CD4-positive, alpha-beta T cell (primary cell): Measurements from ENCODE around the gene NMBR. TPM values are rescaled to one million over a fixed set of nuclear protein-coding genes. Genes with fewer than 3 reads are reported as not detected.

ENCODE experiments used
- total RNA-seq, 174 experiments: library from RNA in 2 of 174; stranded (reverse) in 2 of 174; gene quantifications; one replicate each; pipeline ENCODE4 v1.2.3 and lab custom pipeline; 2021 to 2026

NMBR gene
- total RNA-seq, 2 experiments from 2014 or later: not detected

Other genes with a start within 250 kb of the NMBR start
- not detected for gene GJE1, start 14.2 kb downstream of the NMBR start, total RNA-seq
- gene VTA1, start 141 bp upstream of the NMBR start, total RNA-seq: 10 to 100 TPM; 13.5 to 18.0 TPM
- under 1 TPM; 0.31 to 0.63 TPM for gene ADGRG6, start 154.9 kb upstream of the NMBR start, total RNA-seq